Measurements from ENCODE around the gene MOB3A.

DNA sequence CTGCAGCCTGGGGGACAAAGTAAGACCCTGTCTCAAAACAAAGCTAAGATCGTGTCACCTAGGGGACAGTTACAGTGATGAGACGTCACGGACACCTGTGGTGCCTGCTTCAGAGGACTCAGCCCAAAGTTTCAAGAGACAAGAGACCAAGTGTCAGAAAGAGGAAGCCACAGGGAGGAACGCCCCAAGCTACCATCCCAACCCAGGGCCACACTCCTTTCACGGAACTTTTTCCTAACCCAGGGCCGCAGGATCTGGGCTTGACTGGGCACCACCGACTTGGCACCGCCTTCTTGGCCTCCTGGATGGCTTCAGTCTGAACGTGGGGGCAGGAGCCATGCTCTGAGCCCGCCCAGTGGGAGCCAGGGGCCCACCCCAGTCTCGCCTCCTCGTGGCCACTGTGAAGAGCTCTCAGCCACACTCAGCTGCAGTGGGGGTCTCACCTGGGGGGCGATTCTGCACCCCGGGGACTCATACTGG is 8.5 kb downstream of the MOB3A start:
- no peak for TF ChIP-seq GATA2 (IDR thresholded peaks at IDR 0.05; ENCODE audit: low read depth, low read length)
- no peak for TF ChIP-seq GATA3 (IDR thresholded peaks at IDR 0.05; ENCODE audit: low read depth, low read length)

Measured in SH-SY5Y (cell line).